ENCODE results near the gene MYO18B. TPM values are rescaled to one million over a fixed set of nuclear protein-coding genes. Genes with fewer than 3 reads are reported as not detected.

MYO18B gene
- total and polyA plus RNA-seq, 2 of the 4 experiments (the other 2 are of a cell fraction): under 0.01 TPM; not detected in 1

DNA sequence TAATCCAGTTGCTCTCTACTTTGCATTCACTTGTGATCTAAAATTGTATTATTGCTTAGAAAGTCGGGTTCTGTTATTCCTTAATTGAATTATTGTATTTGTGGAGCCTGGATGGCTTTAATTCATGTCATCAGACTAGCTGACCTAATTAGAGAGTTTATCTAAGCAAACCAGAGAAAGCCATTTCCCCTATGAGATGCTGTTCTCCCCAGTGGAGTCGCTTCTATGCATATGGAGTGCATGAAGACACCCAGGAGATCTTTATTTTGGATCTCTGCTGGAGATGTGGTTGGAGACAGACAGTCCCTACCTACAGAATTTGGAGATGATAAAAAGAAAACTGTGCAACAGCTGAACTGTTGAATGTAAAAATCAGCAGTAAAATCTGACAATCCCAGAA is 45.2 kb upstream of the MYO18B start:
- Histone ChIP-seq H3K23ac (ENCODE audit: low read depth, low read length) (no peak overlapping the region), H3K9me3 (ENCODE audit: control insufficient read depth, insufficient read depth, low read length) (no peaks in the 10 kb centered on the region), H3K9ac (ENCODE audit: low read depth, low read length) (no peak overlapping the region), H3K79me1 (ENCODE audit: low read depth in 1 of 2, low read length in 2 of 2) (no peaks in the 10 kb centered on the region), H4K20me1 (ENCODE audit: insufficient read depth, low read length) (no peaks in the 10 kb centered on the region), H3K27me3 (ENCODE audit: control insufficient read depth, insufficient read depth, low read length) (no peaks in the 10 kb centered on the region), H3K56ac (ENCODE audit: extremely low read depth, insufficient read depth, low read length) (no peak overlapping the region), H2BK120ac (ENCODE audit: low read depth, low read length) (no peak overlapping the region), H3K27ac (ENCODE audit: insufficient read depth, low read length) (no peak overlapping the region), H3K4me2 (ENCODE audit: low read depth, low read length) (no peak overlapping the region), H3K9me1 (ENCODE audit: insufficient read depth, low read length) (no peaks in the 10 kb centered on the region), H3K18ac (ENCODE audit: low read depth, low read length) (no peak overlapping the region), H3K4ac (ENCODE audit: low read depth, low read length) (no peak overlapping the region), H2BK15ac (ENCODE audit: low read depth, low read length) (no peak overlapping the region), H4K91ac (ENCODE audit: insufficient read depth, low read depth, low read length) (no peak overlapping the region), H3K4me1 (ENCODE audit: control insufficient read depth, insufficient read depth, low read length) (no peaks in the 10 kb centered on the region), H2AFZ (replicated peaks; ENCODE audit: low read length, poor library complexity) (no peak overlapping the region), H2AK9ac (replicated peaks; ENCODE audit: low read depth, low read length, poor library complexity) (no peak overlapping the region), H2AK5ac (ENCODE audit: low read depth, low read length) (no peak overlapping the region), H2BK5ac (ENCODE audit: low read depth, low read length, poor library complexity, severe bottlenecking) (no peak overlapping the region), H3K4me3 (ENCODE audit: insufficient read depth, low read depth, low read length) (no peak overlapping the region), H4K5ac (ENCODE audit: low read depth, low read length) (no peak overlapping the region), H4K8ac (ENCODE audit: low read depth in 2 of 2, low read length in 2 of 2) (no peak overlapping the region), H2BK20ac (ENCODE audit: low read depth, low read length) (no peak overlapping the region), H3K14ac (replicated peaks; ENCODE audit: low read depth, low read length) (no peak overlapping the region), H3K36me3 (ENCODE audit: control insufficient read depth, insufficient read depth, low read length) (no peaks in the 10 kb centered on the region)
- DNase-seq (no peak), ATAC-seq (ENCODE audit: low read depth) (no peak)
- in situ Hi-C loops (cut with MboI; ENCODE audit: low sequenced_read_pairs): no loop called here
- CTCF ChIA-PET: interaction anchor here (1.5 kb wide), 1 partner anchor 234 kb away, joined by 3 read pairs; no protein-coding TSS in a partner anchor
- TF ChIP-seq MAFK (IDR thresholded peaks at IDR 0.05; ENCODE audit: low read depth, low read length) (no peak), CHD1 (IDR thresholded peaks at IDR 0.05; ENCODE audit: low read depth, low read length) (no peak), RCOR1 (IDR thresholded peaks at IDR 0.05; ENCODE audit: insufficient replicate concordance, low read length) (no peak), POLR2A (IDR thresholded peaks at IDR 0.05; ENCODE audit: low read depth, low read length) (no peak), MAZ (IDR thresholded peaks at IDR 0.05; ENCODE audit: borderline replicate concordance, low read depth, low read length) (no peak), FOS (IDR thresholded peaks at IDR 0.05; ENCODE audit: low read depth, low read length) (no peak), CEBPB (IDR thresholded peaks at IDR 0.05; ENCODE audit: low read depth, low read length) (no peak), RFX5 (IDR thresholded peaks at IDR 0.05; ENCODE audit: low read depth, low read length) (no peak), BHLHE40 (IDR thresholded peaks at IDR 0.05; ENCODE audit: low read depth, low read length) (no peak), NFE2L2 (IDR thresholded peaks at IDR 0.05; ENCODE audit: low read depth, low read length) (no peak), SMC3 (IDR thresholded peaks at IDR 0.05; ENCODE audit: low read depth, low read length) (no peak), RAD21 (IDR thresholded peaks at IDR 0.05; ENCODE audit: low read length) (no peak), MXI1 (IDR thresholded peaks at IDR 0.05; ENCODE audit: borderline replicate concordance, low read depth, low read length) (no peak)
- TF ChIP-seq, protein P1, sequence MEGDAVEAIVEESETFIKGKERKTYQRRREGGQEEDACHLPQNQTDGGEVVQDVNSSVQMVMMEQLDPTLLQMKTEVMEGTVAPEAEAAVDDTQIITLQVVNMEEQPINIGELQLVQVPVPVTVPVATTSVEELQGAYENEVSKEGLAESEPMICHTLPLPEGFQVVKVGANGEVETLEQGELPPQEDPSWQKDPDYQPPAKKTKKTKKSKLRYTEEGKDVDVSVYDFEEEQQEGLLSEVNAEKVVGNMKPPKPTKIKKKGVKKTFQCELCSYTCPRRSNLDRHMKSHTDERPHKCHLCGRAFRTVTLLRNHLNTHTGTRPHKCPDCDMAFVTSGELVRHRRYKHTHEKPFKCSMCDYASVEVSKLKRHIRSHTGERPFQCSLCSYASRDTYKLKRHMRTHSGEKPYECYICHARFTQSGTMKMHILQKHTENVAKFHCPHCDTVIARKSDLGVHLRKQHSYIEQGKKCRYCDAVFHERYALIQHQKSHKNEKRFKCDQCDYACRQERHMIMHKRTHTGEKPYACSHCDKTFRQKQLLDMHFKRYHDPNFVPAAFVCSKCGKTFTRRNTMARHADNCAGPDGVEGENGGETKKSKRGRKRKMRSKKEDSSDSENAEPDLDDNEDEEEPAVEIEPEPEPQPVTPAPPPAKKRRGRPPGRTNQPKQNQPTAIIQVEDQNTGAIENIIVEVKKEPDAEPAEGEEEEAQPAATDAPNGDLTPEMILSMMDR (conservative IDR thresholded peaks at IDR 0.05; ENCODE audit: low read depth, low read length): no peak
- TF ChIP-seq, protein P2, sequence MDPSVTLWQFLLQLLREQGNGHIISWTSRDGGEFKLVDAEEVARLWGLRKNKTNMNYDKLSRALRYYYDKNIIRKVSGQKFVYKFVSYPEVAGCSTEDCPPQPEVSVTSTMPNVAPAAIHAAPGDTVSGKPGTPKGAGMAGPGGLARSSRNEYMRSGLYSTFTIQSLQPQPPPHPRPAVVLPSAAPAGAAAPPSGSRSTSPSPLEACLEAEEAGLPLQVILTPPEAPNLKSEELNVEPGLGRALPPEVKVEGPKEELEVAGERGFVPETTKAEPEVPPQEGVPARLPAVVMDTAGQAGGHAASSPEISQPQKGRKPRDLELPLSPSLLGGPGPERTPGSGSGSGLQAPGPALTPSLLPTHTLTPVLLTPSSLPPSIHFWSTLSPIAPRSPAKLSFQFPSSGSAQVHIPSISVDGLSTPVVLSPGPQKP (IDR thresholded peaks at IDR 0.05; ENCODE audit: borderline replicate concordance, low read depth, low read length): no peak
- TF ChIP-seq, protein P3, sequence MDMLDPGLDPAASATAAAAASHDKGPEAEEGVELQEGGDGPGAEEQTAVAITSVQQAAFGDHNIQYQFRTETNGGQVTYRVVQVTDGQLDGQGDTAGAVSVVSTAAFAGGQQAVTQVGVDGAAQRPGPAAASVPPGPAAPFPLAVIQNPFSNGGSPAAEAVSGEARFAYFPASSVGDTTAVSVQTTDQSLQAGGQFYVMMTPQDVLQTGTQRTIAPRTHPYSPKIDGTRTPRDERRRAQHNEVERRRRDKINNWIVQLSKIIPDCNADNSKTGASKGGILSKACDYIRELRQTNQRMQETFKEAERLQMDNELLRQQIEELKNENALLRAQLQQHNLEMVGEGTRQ (IDR thresholded peaks at IDR 0.05; ENCODE audit: low read depth, low read length): no peak
- dilution Hi-C loops (cut with HindIII; ENCODE audit: low sequenced_read_pairs, unreplicated experiment): no loop called here
- BruUV-seq (replicated peaks): no TSS peak
- WGBS, 2 experiments (ENCODE audit: extremely low coverage in 2 of 2, insufficient read length in 1 of 2): no CpG with 5 or more reads among the region's 2 CpGs
- intact Hi-C loops (cut with micrococcal nuclease): no loop called here
- POLR2A ChIA-PET (ENCODE audit: unreplicated experiment): no interaction called here
